Measurements from ENCODE around the gene BTN3A1.

Gene BTN3A1

DNA sequence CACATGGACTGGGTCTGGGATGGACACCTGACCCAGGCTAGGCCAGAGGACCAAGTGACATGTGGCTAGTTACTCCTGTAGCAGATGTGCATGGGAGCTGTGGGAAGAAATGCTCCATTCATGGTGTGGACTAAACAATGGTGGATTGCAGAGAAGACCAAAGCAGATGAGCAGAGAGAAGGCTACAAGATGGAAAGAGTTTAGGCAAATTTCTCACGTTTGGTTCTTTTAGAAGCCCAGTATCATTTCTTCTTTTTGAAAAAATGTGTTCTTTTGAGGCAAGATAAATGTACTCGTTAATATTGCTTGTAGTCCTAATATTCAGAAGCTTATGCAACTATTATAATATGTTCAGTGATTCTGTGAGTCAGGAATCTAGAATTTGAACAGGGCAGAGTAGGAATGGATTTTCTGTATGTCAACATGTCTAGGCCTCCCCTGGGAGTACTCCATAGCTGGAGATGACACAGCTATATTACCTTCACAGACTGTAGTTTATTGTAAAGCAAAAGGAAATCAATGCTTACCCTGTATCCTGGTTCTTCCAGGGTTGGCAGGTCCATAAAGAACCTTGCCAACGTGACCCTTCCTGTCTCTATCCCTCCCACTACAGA lies 53.4 kb downstream of the BTN3A1 start:
- TF ChIP-seq, protein P1, sequence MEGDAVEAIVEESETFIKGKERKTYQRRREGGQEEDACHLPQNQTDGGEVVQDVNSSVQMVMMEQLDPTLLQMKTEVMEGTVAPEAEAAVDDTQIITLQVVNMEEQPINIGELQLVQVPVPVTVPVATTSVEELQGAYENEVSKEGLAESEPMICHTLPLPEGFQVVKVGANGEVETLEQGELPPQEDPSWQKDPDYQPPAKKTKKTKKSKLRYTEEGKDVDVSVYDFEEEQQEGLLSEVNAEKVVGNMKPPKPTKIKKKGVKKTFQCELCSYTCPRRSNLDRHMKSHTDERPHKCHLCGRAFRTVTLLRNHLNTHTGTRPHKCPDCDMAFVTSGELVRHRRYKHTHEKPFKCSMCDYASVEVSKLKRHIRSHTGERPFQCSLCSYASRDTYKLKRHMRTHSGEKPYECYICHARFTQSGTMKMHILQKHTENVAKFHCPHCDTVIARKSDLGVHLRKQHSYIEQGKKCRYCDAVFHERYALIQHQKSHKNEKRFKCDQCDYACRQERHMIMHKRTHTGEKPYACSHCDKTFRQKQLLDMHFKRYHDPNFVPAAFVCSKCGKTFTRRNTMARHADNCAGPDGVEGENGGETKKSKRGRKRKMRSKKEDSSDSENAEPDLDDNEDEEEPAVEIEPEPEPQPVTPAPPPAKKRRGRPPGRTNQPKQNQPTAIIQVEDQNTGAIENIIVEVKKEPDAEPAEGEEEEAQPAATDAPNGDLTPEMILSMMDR (IDR thresholded peaks at IDR 0.05), result no peak

DNA sequence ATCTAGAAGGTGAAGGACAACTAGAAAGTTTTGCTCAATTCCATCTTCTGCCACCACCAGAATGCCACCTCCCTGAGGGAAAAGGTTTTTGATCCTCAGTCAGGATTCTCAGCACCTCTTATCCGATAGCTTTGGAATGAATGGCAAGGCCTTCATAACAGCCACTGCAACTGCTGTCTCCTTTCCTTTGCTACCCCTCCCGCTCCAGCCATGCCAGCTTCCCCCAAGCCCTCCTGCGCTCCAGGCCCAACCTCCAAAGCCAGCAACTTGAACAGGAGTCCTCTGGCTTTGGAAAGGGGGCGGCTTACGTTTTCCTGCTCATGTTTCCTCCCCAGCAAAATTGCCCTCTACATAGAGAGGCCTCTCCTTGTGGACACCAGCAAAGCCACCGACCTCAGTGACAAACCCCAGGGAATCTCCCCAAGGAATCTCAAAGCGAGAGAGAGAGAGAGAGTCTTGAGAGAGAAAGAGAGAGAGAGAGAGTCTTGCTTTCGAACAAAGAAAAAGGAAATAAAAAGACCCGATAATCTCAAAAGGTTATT lies 55.3 kb downstream of the BTN3A1 start:
- TF ChIP-seq, protein P1 (IDR thresholded peaks at IDR 0.05), result no peak

- TF ChIP-seq, protein P1 (IDR thresholded peaks at IDR 0.05), result no peak
These were observed 56.0 kb downstream of the BTN3A1 start, which contains the start of gene BTN2A1 for GRCh38 chr6:26457806-26458688. Gene BTN2A1, plus strand, starts transcription at chr6:26457955. Its CDS starts 682 bp downstream, at chr6:26458637.

GRCh38 chr6:26459023-26459810 lies 57.1 kb downstream of the BTN3A1 start:
- TF ChIP-seq, protein P1 (IDR thresholded peaks at IDR 0.05), result no peak

GRCh38 chr6:26464014-26464413 lies 61.9 kb downstream of the BTN3A1 start:
- TF ChIP-seq, protein P1 (IDR thresholded peaks at IDR 0.05), result no peak

DNA sequence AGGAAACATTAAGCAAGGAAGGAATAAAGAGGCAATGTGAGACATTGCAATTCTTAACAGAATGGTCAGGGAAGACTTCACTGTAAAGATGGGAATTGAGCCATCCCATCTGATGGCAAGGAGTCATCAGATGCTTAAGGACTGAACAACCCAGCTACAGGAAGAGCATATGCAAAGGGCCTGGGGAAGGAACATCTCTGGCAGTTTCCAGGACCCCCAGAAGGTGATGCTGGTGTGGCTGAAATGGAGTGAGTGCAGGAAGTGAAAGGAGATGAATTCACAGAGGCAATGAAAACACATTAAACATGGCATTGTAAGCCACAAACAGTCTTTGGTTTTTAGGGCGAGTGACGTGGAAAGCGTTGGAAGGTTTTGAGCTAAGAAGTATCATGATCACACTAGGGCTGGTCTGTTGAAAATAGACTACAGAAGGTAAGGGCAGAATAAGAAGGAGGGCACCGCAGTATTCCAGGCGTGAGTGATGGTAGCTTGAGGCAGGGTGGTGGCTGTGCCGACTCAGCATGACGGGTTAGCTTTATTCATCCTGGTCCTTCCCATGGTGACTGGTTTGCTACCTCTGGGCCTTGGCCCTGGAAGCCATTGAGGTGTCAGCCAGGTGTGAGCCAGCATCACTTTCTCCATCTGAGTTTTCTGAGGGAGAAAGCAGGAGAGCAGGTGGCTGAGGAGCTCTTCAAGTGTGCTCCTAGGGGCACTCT lies 62.5 kb downstream of the BTN3A1 start:
- TF ChIP-seq, protein P1 (IDR thresholded peaks at IDR 0.05), result no peak
